SW480 (cell line): ENCODE data around the gene RINL.
"Not testable (repeated sequence)": the region's sequence is repeated elsewhere in the genome, so short reads cannot be mapped to it uniquely, and the experiment has no call there.

ENCODE experiments used
- DNase-seq: peaks from one replicate; pipeline ENCODE4 v3.0.0-alpha.2; 2016; ENCODE audit warnings: low spot score

The RINL gene

GRCh38 chr19:38875656-38876395 is 2.2 kb downstream of the RINL start:
- no peak for DNase-seq

GRCh38 chr19:38873400-38873799 is 4.7 kb downstream of the RINL start:
- DNase-seq = not testable (repeated sequence)

GRCh38 chr19:38870612-38871011 is 7.5 kb downstream of the RINL start:
- DNase-seq = no peak

GRCh38 chr19:38869836-38870607 is 8.1 kb downstream of the RINL start:
- peak; percentile 74 for DNase-seq

- DNase-seq = no peak
Observed at GRCh38 chr19:38869160-38869835, 8.8 kb downstream of the RINL start.

GRCh38 chr19:38868551-38868950 is 9.5 kb downstream of the RINL start:
- DNase-seq = no peak

- no peak for DNase-seq
Observed at GRCh38 chr19:38867171-38867780, 10.8 kb downstream of the RINL start.

- no peak for DNase-seq
Observed at GRCh38 chr19:38862321-38863059, 15.6 kb downstream of the RINL start.

- no peak for DNase-seq
Observed at GRCh38 chr19:38861368-38861767, 16.7 kb downstream of the RINL start.

GRCh38 chr19:38859631-38860204 is 18.4 kb downstream of the RINL start:
- DNase-seq = not testable (repeated sequence)

- DNase-seq = no peak
Observed at GRCh38 chr19:38856813-38857212, 21.3 kb downstream of the RINL start.

GRCh38 chr19:38855751-38856150 is 22.3 kb downstream of the RINL start:
- not testable (repeated sequence) for DNase-seq

GRCh38 chr19:38854961-38855360 is 23.1 kb downstream of the RINL start:
- not testable (repeated sequence) for DNase-seq

GRCh38 chr19:38853214-38853613 is 24.9 kb downstream of the RINL start:
- DNase-seq = no peak

- peak; percentile 74 for DNase-seq
Observed at GRCh38 chr19:38852231-38853044, 25.6 kb downstream of the RINL start.

- peak; percentile 95 for DNase-seq
Observed at GRCh38 chr19:38851622-38852230, 26.3 kb downstream of the RINL start.

- DNase-seq = no peak
Observed at GRCh38 chr19:38850976-38851621, 27.0 kb downstream of the RINL start.

GRCh38 chr19:38850436-38850975 is 27.6 kb downstream of the RINL start:
- no peak for DNase-seq

GRCh38 chr19:38849860-38850435 is 28.1 kb downstream of the RINL start, which contains the start of gene HNRNPL:
HNRNPL (minus strand) TSS chr19:38849986; CDS start chr19:38849966, 20 bp downstream.
- DNase-seq = peak; percentile 100
